Panc1 (cell line): ENCODE results near the gene MAFG. TPM values are rescaled to one million over a fixed set of nuclear protein-coding genes. Genes with fewer than 3 reads are reported as not detected.

Source experiments
- ATAC-seq: fragments of 200-7000 bp; cut with Tn5 transposase; 2 replicates; pipeline ENCODE4 v1.9.1; 2020; ENCODE audit warnings: mild to moderate bottlenecking, moderate library complexity
- BruUV-seq: library from RNA; stranded (reverse); fragments of 400-500 nt; replicated peaks from 2 replicates; lab custom pipeline; 2021; lab: Mats Ljungman, UMichigan
- CTCF ChIA-PET: fragments of 300-600 bp; sonication (Branson Sonifier 250); formaldehyde crosslinking; loops from one replicate; lab custom pipeline; 2022; ENCODE audit warnings: antibody characterized with exemption; lab: Charles Lee
- POLR2A ChIA-PET: fragments of 300-600 bp; sonication (Branson Sonifier 250); formaldehyde crosslinking; loops from one replicate; lab custom pipeline; 2022; ENCODE audit warnings: antibody characterized with exemption; lab: Charles Lee
- DNase-seq: peaks from one replicate; pipeline ENCODE4 v3.0.0-alpha.2; 2010; ENCODE audit warnings: low read depth, low spot score
- H3K27ac ChIP-seq: 2 replicates; pipeline ENCODE4 v1.5.1; 2011; ENCODE audit warnings: mild to moderate bottlenecking, low read length, inconsistent platforms
- H3K27me3 ChIP-seq: fragments of 200-500 bp; sonication (Bioruptor generic); 2 replicates; pipeline ENCODE4 v1.6.0; 2014; ENCODE audit warnings: low read length, inconsistent platforms; ENCODE audit not compliant: control insufficient read depth, insufficient read depth
- H3K36me3 ChIP-seq: fragments of 200-500 bp; sonication (Bioruptor generic); 2 replicates; pipeline ENCODE4 v1.5.1; 2014; ENCODE audit warnings: inconsistent platforms, mild to moderate bottlenecking, low read length, moderate library complexity; ENCODE audit not compliant: control insufficient read depth, insufficient read depth
- H3K4me1 ChIP-seq: 2 replicates; pipeline ENCODE4 v1.5.1; 2011; ENCODE audit warnings: inconsistent platforms, mild to moderate bottlenecking, low read length, moderate library complexity; ENCODE audit not compliant: control insufficient read depth, insufficient read depth
- H3K4me3 ChIP-seq, 2 experiments: 2 replicates each; pipeline ENCODE4 v1.5.1; 2011 to 2012; ENCODE audit warnings: low read depth in 2 of 2, low read length in 2 of 2, mild to moderate bottlenecking in 2 of 2, inconsistent platforms in 1 of 2, moderate library complexity in 1 of 2
- H3K9me3 ChIP-seq: fragments of 200-500 bp; sonication (Bioruptor generic); 2 replicates; pipeline ENCODE4 v1.5.1; 2014; ENCODE audit warnings: low read depth, mild to moderate bottlenecking, inconsistent platforms, low read length, moderate library complexity; ENCODE audit not compliant: control insufficient read depth, insufficient read depth
- CTCF ChIP-seq: fragments of 450-650 bp; IDR thresholded peaks from 2 replicates; pipeline ENCODE4 v1.5.1; 2017; ENCODE audit warnings: mild to moderate bottlenecking
- POLR2AphosphoS5 ChIP-seq: IDR thresholded peaks from 2 replicates; pipeline ENCODE4 v1.6.1; 2012; ENCODE audit warnings: mild to moderate bottlenecking, low read depth, low read length, moderate library complexity
- REST ChIP-seq, 2 experiments: IDR thresholded peaks; 2 replicates each; pipeline ENCODE4 v1.6.1; 2011 to 2012; ENCODE audit warnings: low read depth in 2 of 2, control low read depth in 1 of 2, low read length in 1 of 2, mild to moderate bottlenecking in 1 of 2, moderate library complexity in 1 of 2; ENCODE audit not compliant: insufficient read depth in 1 of 2
- SIN3A ChIP-seq: IDR thresholded peaks from 2 replicates; pipeline ENCODE4 v1.6.1; 2012; ENCODE audit warnings: low read depth, mild to moderate bottlenecking, low read length, moderate library complexity, borderline replicate concordance; ENCODE audit not compliant: insufficient read depth
- TCF7L2 ChIP-seq: IDR thresholded peaks from 2 replicates; pipeline ENCODE4 v1.6.1; 2011; ENCODE audit warnings: mild to moderate bottlenecking, low read depth, low read length, inconsistent platforms
- in situ Hi-C: cut with HindIII; loops from 2 replicates; pipeline ENCODE4 v1.10.0; 2016; ENCODE audit warnings: low sequenced_read_pairs, low pct_unique_long_range_greater_than_20kb
- intact Hi-C: fragments of 100-400 bp; cut with micrococcal nuclease; formaldehyde crosslinking; loops from one replicate; pipeline ENCODE4 v1.10.0; 2022; ENCODE audit not compliant: unreplicated experiment
- total RNA-seq: library from RNA; stranded (reverse); gene quantifications from one replicate; pipeline ENCODE4 v1.2.1, GENCODE V29; 2021; ENCODE audit not compliant: unreplicated experiment

The MAFG gene
- total RNA-seq, 1 experiment from 2014 or later = 57.0 TPM

GRCh38 chr17:81968396-81968745 is 40.8 kb upstream of the MAFG start:
- Histone ChIP-seq H3K4me3 (no peak overlapping the region), H3K36me3 (no peaks in the 10 kb centered on the region), H3K27me3 (no peaks in the 10 kb centered on the region), H3K27ac (no peak overlapping the region), H3K4me1 (peaks cover 5% of the 10 kb centered on the region; the same call in 1 of the 2 replicates), H3K9me3 (peaks cover 5% of the 10 kb centered on the region; the same call in 1 of the 2 replicates)
- no peak for DNase-seq
- ATAC-seq = no peak
- POLR2A ChIA-PET = no interaction called here
- TF ChIP-seq REST (IDR thresholded peaks at IDR 0.05; ENCODE audit: insufficient read depth in 1 of 2, low read depth in 2 of 2, low read length in 1 of 2) (no peak), SIN3A (no peak), CTCF (no peak), TCF7L2 (no peak), POLR2AphosphoS5 (no peak)
- intact Hi-C loops = no loop called here
- no TSS peak for BruUV-seq
- in situ Hi-C loops = no loop called here
- CTCF ChIA-PET = no interaction called here

GRCh38 chr17:81967533-81968395 is 40.2 kb upstream of the MAFG start:
- peak; percentile 72 for ATAC-seq
- Histone ChIP-seq H3K27me3 (no peaks in the 10 kb centered on the region), H3K4me3 (no peak overlapping the region), H3K36me3 (no peaks in the 10 kb centered on the region), H3K9me3 (peaks cover 5% of the 10 kb centered on the region; the same call in 1 of the 2 replicates), H3K27ac (no peak overlapping the region), H3K4me1 (peaks cover 5% of the 10 kb centered on the region; the same call in 1 of the 2 replicates)
- no peak for DNase-seq
- no TSS peak for BruUV-seq
- intact Hi-C loops = no loop called here
- in situ Hi-C loops = no loop called here
- POLR2A ChIA-PET = interaction anchor here (0.7 kb wide), 1 partner anchor 15 kb away, joined by 5 read pairs; no protein-coding TSS in a partner anchor
- CTCF ChIA-PET = interaction anchor here (0.5 to 0.6 kb wide), 2 partner anchors 37 to 74 kb away, joined by 3 read pairs; no protein-coding TSS in a partner anchor
- TF ChIP-seq CTCF (no peak), TCF7L2 (peak; percentile 90)
